Adrenal gland (tissue), 12 donors: Measurements from ENCODE around the gene GPI. TPM values are rescaled to one million over a fixed set of nuclear protein-coding genes. Genes with fewer than 3 reads are reported as not detected.

Source experiments
- DNase-seq, 7 donors: peaks; one replicate each; pipeline ENCODE4 v3.0.0-alpha.2; 2019 to 2020
- H3K27ac ChIP-seq, 5 donors: fragments of 200-600 bp; sonication (generic) in 4 of 5; 1 replicate in 3 of 5; 2 replicates in 2 of 5; pipeline versions ENCODE4 v1.5.1 to v1.8.0; 2016 to 2020; ENCODE audit warnings: mild to moderate bottlenecking in 1 of 5
- H3K27me3 ChIP-seq: fragments of 200-600 bp; 2 replicates; pipeline ENCODE4 v1.8.0; 2021
- H3K36me3 ChIP-seq, 2 donors: fragments of 200-600 bp; replicated peaks in 1 of 2; 1 replicate in 1 of 2; 2 replicates in 1 of 2; pipeline versions ENCODE4 v1.5.1 to v1.8.0; 2018 to 2022
- H3K4me1 ChIP-seq, 2 donors: fragments of 200-600 bp; replicated peaks in 1 of 2; 1 replicate in 1 of 2; 2 replicates in 1 of 2; pipeline versions ENCODE4 v1.5.1 to v1.8.0; 2018 to 2021
- H3K4me3 ChIP-seq, 4 donors: fragments of 200-600 bp; sonication (generic) in 3 of 4; one replicate each; pipeline ENCODE4 v1.5.1; 2016 to 2018
- H3K9me3 ChIP-seq, 3 donors: fragments of 200-600 bp; sonication (generic) in 1 of 3; replicated peaks in 1 of 3; 1 replicate in 2 of 3; 2 replicates in 1 of 3; pipeline versions ENCODE4 v1.5.1 to v1.8.0; 2016 to 2021
- CTCF ChIP-seq, 6 experiments: fragments of 450-650 bp in 4 of 6; fragments of 200-600 bp in 2 of 6; sonication (generic) in 1 of 6; IDR thresholded peaks; 1 replicate in 5 of 6; 2 replicates in 1 of 6; pipeline versions ENCODE4 v1.5.1 to v1.8.0; 2016 to 2021; ENCODE audit warnings: antibody characterized with exemption in 6 of 6, mild to moderate bottlenecking in 2 of 6, moderate library complexity in 1 of 6
- POLR2A ChIP-seq, 2 donors: fragments of 450-650 bp; IDR thresholded peaks; one replicate each; pipeline ENCODE4 v1.6.1; 2017; ENCODE audit warnings: antibody characterized with exemption in 2 of 2, mild to moderate bottlenecking in 2 of 2, moderate library complexity in 1 of 2
- WGBS, 4 donors: extraction: QIAGEN DNeasy Blood & Tissue Kit in 2 of 4; methylation state at CpG; one replicate each; pipeline versions ENCODE4 v1.1.5 to v1.1.7; 2013 to 2017; 5-methylcytosine and 5-hydroxymethylcytosine counted together
- intact Hi-C, 2 donors: fragments of 100-400 bp; cut with DNase I; formaldehyde crosslinking; loops; one replicate each; pipeline versions ENCODE4 v1.14.1 to v1.15.0; 2022 to 2023
- polyA plus RNA-seq, 3 donors: library from polyadenylated mRNA; stranded (reverse); fragments of 200-250 nt in 2 of 3; fragments of 350-450 nt in 1 of 3; fragmentation: Illumina TruSeq in 1 of 3; extraction: RNeasy Lipid Tissue Mini Kit (QIAGEN cat#74804) in 1 of 3; gene quantifications; one replicate each; pipeline ENCODE4 v1.2.3, GENCODE V29; 2013 to 2014
- total RNA-seq, 9 donors: library from RNA; depleted of rRNA in 4 of 9; stranded (reverse); fragments of >200 nt in 4 of 9; fragments of 120-200 nt in 1 of 9; fragmentation: NEBNext Ultra II Directional in 1 of 9; extraction: Animal tissue kit (Norgen Biotek cat#: 25700) in 1 of 9; gene quantifications; one replicate each; pipeline versions ENCODE4 v1.1.0 to v1.2.4, GENCODE V29; 2013 to 2023
- donor health status: healthy with polysubstance abuse.
- donor health status: Bipolar disorder and iron deficiency.
- donor health status: DM: yes; HTN: yes; CAD: no.
- donor health status: DM: no; HTN: no; CAD: no.
- donor health status: DM: no; HTN: no; CAD: no.
- donor health status: DM: yes; HTN: yes; CAD: no.

Gene GPI
- total and polyA plus RNA-seq, 12 donors: 81.7 to 680 (median 443) TPM

- Histone ChIP-seq H3K4me1 (peaks cover 3 to 14% of the 10 kb centered on the region in 2 donors), H3K36me3 (peaks cover 0 to 45% of the 10 kb centered on the region in 2 donors), H3K4me3 (no peak overlapping the region), H3K27ac (no peak overlapping the region), H3K27me3 (no peaks in the 10 kb centered on the region), H3K9me3 (no peaks in the 10 kb centered on the region)
- intact Hi-C loops: no loop called here
- no peak for TF ChIP-seq POLR2A (IDR thresholded peaks at IDR 0.05)
- no peak for TF ChIP-seq CTCF (IDR thresholded peaks at IDR 0.05)
- DNase-seq: no peak
- 89 to 94% (median 92%) methylated on average over 8 of the region's 8 CpGs for WGBS, 4 donors
These were observed 37.1 kb downstream of the GPI start for GRCh38 chr19:34402074-34402600.

- peak overlapping the region in 2 of 4 donors; percentile 68 to 74 for H3K4me3 ChIP-seq
- intact Hi-C loops: no loop called here
- H3K27ac ChIP-seq: peak overlapping the region in 1 of 5 donors; percentile 52
- no peak for TF ChIP-seq CTCF (IDR thresholded peaks at IDR 0.05)
- no peak for TF ChIP-seq POLR2A (IDR thresholded peaks at IDR 0.05)
- no peaks in the 10 kb centered on the region for H3K9me3 ChIP-seq
- no peaks in the 10 kb centered on the region for H3K27me3 ChIP-seq
- peaks cover 0 to 29% of the 10 kb centered on the region in 2 donors for H3K36me3 ChIP-seq
- peaks cover 0 to under 1% of the 10 kb centered on the region in 2 donors for H3K4me1 ChIP-seq
- no peak for DNase-seq
- 18 to 25% (median 24%) methylated on average over 6 of the region's 6 CpGs for WGBS, 4 donors
These were observed 38.8 kb downstream of the GPI start for GRCh38 chr19:34403784-34404108.

- WGBS, 4 donors: 0 to 1% (median 0%) methylated on average over 14 to 69 of the region's 69 CpGs
- Histone ChIP-seq H3K9me3 (no peaks in the 10 kb centered on the region), H3K27me3 (no peaks in the 10 kb centered on the region), H3K36me3 (peaks cover 0 to 23% of the 10 kb centered on the region in 2 donors), H3K4me3 (peak within 1 kb of the TSS in 3 of 4 donors; percentile 62 to 74 (median 68)), H3K27ac (peak within 1 kb of the TSS in 3 of 5 donors; percentile 30 to 52 (median 49)), H3K4me1 (no peaks in the 10 kb centered on the region)
- intact Hi-C loops: no loop called here
- TF ChIP-seq CTCF (IDR thresholded peaks at IDR 0.05): no peak
- TF ChIP-seq POLR2A (IDR thresholded peaks at IDR 0.05): peak; percentile 48 to 58
- peak; percentile 91 to 96 (median 93) for DNase-seq
These were observed 39.3 kb downstream of the GPI start, which contains the start of gene PDCD2L for GRCh38 chr19:34404109-34404909. Gene PDCD2L, plus strand, starts transcription at chr19:34404399. Its CDS starts 32 bp downstream, at chr19:34404431.

- WGBS, 4 donors: 88 to 90% (median 89%) methylated on average over 13 of the region's 13 CpGs
- peaks cover 0 to 6% of the 10 kb centered on the region in 2 donors for H3K36me3 ChIP-seq
- no peaks in the 10 kb centered on the region for H3K9me3 ChIP-seq
- no peaks in the 10 kb centered on the region for H3K27me3 ChIP-seq
- intact Hi-C loops: no loop called here
- no peaks in the 10 kb centered on the region for H3K4me1 ChIP-seq
- no peak overlapping the region for H3K27ac ChIP-seq
- H3K4me3 ChIP-seq: no peak overlapping the region
- no peak for TF ChIP-seq CTCF (IDR thresholded peaks at IDR 0.05)
- TF ChIP-seq POLR2A (IDR thresholded peaks at IDR 0.05): no peak
- no peak for DNase-seq
These were observed 41.1 kb downstream of the GPI start for GRCh38 chr19:34405892-34406660.
